ENCODE measurements around the gene MYBBP1A.

Gene MYBBP1A

DNA sequence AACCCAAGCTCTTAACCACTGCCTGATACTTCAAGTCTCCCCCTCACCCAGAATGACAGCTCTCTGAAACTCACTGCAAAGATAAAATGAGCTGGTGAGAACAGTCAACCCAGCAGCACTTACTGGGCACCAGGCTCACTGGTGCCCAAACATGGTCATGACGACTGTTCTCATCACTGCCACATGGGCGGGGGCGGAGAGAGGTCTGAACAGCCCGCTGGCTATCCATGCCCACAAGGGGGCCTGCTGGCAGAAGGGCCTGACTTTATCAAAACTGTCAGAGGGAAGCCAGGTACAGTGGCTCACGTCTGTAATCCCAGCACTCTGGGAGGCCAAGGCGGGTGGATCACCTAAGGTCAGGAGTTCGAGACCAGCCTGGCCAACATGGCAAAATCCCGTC, 4.0 kb downstream of the MYBBP1A start:
- no peak for ATAC-seq
- TF ChIP-seq TOX (CRISPR knock-in tag; IDR thresholded peaks at IDR 0.05; ENCODE audit: borderline replicate concordance) (no peak), CSDC2 (CRISPR knock-in tag; IDR thresholded peaks at IDR 0.05) (no peak), TSHZ2 (CRISPR knock-in tag; IDR thresholded peaks at IDR 0.05) (no peak), CSRNP3 (CRISPR knock-in tag; IDR thresholded peaks at IDR 0.05) (no peak), TCF4 (CRISPR knock-in tag; IDR thresholded peaks at IDR 0.05; ENCODE audit: borderline replicate concordance) (no peak), SNAI2 (CRISPR knock-in tag; IDR thresholded peaks at IDR 0.05) (no peak), ZNF70 (CRISPR knock-in tag; IDR thresholded peaks at IDR 0.05) (no peak), POU6F1 (CRISPR knock-in tag; IDR thresholded peaks at IDR 0.05; ENCODE audit: borderline replicate concordance, low read depth) (no peak), PPARA (CRISPR knock-in tag; IDR thresholded peaks at IDR 0.05; ENCODE audit: borderline replicate concordance) (no peak), ISL1 (CRISPR knock-in tag; IDR thresholded peaks at IDR 0.05) (no peak), ARNTL (CRISPR knock-in tag; IDR thresholded peaks at IDR 0.05; ENCODE audit: borderline replicate concordance, low read depth) (no peak), RARB (CRISPR knock-in tag; IDR thresholded peaks at IDR 0.05) (no peak), ZC3H10 (CRISPR knock-in tag; IDR thresholded peaks at IDR 0.05) (no peak), GLIS3 (CRISPR knock-in tag; IDR thresholded peaks at IDR 0.05) (no peak), OSR1 (CRISPR knock-in tag; IDR thresholded peaks at IDR 0.05) (no peak)
- TF ChIP-seq, protein P1, sequence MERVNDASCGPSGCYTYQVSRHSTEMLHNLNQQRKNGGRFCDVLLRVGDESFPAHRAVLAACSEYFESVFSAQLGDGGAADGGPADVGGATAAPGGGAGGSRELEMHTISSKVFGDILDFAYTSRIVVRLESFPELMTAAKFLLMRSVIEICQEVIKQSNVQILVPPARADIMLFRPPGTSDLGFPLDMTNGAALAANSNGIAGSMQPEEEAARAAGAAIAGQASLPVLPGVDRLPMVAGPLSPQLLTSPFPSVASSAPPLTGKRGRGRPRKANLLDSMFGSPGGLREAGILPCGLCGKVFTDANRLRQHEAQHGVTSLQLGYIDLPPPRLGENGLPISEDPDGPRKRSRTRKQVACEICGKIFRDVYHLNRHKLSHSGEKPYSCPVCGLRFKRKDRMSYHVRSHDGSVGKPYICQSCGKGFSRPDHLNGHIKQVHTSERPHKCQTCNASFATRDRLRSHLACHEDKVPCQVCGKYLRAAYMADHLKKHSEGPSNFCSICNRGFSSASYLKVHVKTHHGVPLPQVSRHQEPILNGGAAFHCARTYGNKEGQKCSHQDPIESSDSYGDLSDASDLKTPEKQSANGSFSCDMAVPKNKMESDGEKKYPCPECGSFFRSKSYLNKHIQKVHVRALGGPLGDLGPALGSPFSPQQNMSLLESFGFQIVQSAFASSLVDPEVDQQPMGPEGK (CRISPR knock-in tag; IDR thresholded peaks at IDR 0.05; ENCODE audit: borderline replicate concordance): no peak
- TF ChIP-seq, protein P2, sequence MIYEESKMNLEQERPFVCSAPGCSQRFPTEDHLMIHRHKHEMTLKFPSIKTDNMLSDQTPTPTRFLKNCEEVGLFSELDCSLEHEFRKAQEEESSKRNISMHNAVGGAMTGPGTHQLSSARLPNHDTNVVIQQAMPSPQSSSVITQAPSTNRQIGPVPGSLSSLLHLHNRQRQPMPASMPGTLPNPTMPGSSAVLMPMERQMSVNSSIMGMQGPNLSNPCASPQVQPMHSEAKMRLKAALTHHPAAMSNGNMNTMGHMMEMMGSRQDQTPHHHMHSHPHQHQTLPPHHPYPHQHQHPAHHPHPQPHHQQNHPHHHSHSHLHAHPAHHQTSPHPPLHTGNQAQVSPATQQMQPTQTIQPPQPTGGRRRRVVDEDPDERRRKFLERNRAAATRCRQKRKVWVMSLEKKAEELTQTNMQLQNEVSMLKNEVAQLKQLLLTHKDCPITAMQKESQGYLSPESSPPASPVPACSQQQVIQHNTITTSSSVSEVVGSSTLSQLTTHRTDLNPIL (CRISPR knock-in tag; IDR thresholded peaks at IDR 0.05; ENCODE audit: low read depth): no peak

GRCh38 chr17:4550534-4551039, 4.6 kb downstream of the MYBBP1A start:
- ATAC-seq: no peak
- TF ChIP-seq GLIS3 (CRISPR knock-in tag; IDR thresholded peaks at IDR 0.05): no peak
- TF ChIP-seq PPARA (CRISPR knock-in tag; IDR thresholded peaks at IDR 0.05; ENCODE audit: borderline replicate concordance): no peak
- no peak for TF ChIP-seq CSRNP3 (CRISPR knock-in tag; IDR thresholded peaks at IDR 0.05)
- no peak for TF ChIP-seq ZNF8 (CRISPR knock-in tag; IDR thresholded peaks at IDR 0.05)
- TF ChIP-seq ZFP3 (CRISPR knock-in tag; IDR thresholded peaks at IDR 0.05): no peak
- no peak for TF ChIP-seq ISL1 (CRISPR knock-in tag; IDR thresholded peaks at IDR 0.05)
- no peak for TF ChIP-seq ZFP30 (CRISPR knock-in tag; IDR thresholded peaks at IDR 0.05)
- TF ChIP-seq ZC3H10 (CRISPR knock-in tag; IDR thresholded peaks at IDR 0.05): no peak
- TF ChIP-seq, protein P2 (CRISPR knock-in tag; IDR thresholded peaks at IDR 0.05; ENCODE audit: low read depth): no peak
- no peak for TF ChIP-seq POU6F1 (CRISPR knock-in tag; IDR thresholded peaks at IDR 0.05; ENCODE audit: borderline replicate concordance, low read depth)
- TF ChIP-seq TCF4 (CRISPR knock-in tag; IDR thresholded peaks at IDR 0.05; ENCODE audit: borderline replicate concordance): no peak
- TF ChIP-seq RARB (CRISPR knock-in tag; IDR thresholded peaks at IDR 0.05): no peak
- TF ChIP-seq ESRRG (CRISPR knock-in tag; IDR thresholded peaks at IDR 0.05): no peak
- no peak for TF ChIP-seq ARNTL (CRISPR knock-in tag; IDR thresholded peaks at IDR 0.05; ENCODE audit: borderline replicate concordance, low read depth)
- no peak for TF ChIP-seq CSDC2 (CRISPR knock-in tag; IDR thresholded peaks at IDR 0.05)
- TF ChIP-seq TSHZ2 (CRISPR knock-in tag; IDR thresholded peaks at IDR 0.05): no peak
- TF ChIP-seq OSR1 (CRISPR knock-in tag; IDR thresholded peaks at IDR 0.05): no peak
